SH-SY5Y (cell line): ENCODE data around the gene ZNF554.

ENCODE experiments used
- GATA2 ChIP-seq: IDR thresholded peaks from 2 replicates; pipeline ENCODE4 v1.6.1; 2011; ENCODE audit warnings: mild to moderate bottlenecking, low read depth, low read length
- GATA3 ChIP-seq: IDR thresholded peaks from 2 replicates; pipeline ENCODE4 v1.6.1; 2011; ENCODE audit warnings: low read depth, mild to moderate bottlenecking, low read length, moderate library complexity

The ZNF554 gene

GRCh38 chr19:2782936-2783780, 36.5 kb upstream of the ZNF554 start, which contains the start of gene SGTA:
Gene SGTA, minus strand, starts transcription at chr19:2783273. Its CDS starts 14,205 bp downstream, at chr19:2769068.
- no peak for TF ChIP-seq GATA2
- no peak for TF ChIP-seq GATA3

GRCh38 chr19:2783781-2784145, 35.9 kb upstream of the ZNF554 start:
- TF ChIP-seq GATA2 (no peak), GATA3 (no peak)

- no peak for TF ChIP-seq GATA3
These were observed 34.2 kb upstream of the ZNF554 start, which contains the start of gene THOP1 for GRCh38 chr19:2785244-2785997. Gene THOP1, plus strand, starts transcription at chr19:2785503. Its CDS starts 160 bp downstream, at chr19:2785663.

- TF ChIP-seq GATA3: no peak
- no peak for TF ChIP-seq GATA2
These were observed 32.6 kb upstream of the ZNF554 start for GRCh38 chr19:2787115-2787514.

GRCh38 chr19:2788237-2788636, 31.4 kb upstream of the ZNF554 start:
- TF ChIP-seq GATA3 (no peak), GATA2 (no peak)

GRCh38 chr19:2790194-2790556, 29.5 kb upstream of the ZNF554 start:
- TF ChIP-seq GATA3: no peak
- TF ChIP-seq GATA2: no peak

- TF ChIP-seq GATA2: no peak
- TF ChIP-seq GATA3: no peak
These were observed 29.0 kb upstream of the ZNF554 start for GRCh38 chr19:2790557-2791271.

GRCh38 chr19:2791440-2791839, 28.2 kb upstream of the ZNF554 start:
- TF ChIP-seq GATA2 (no peak), GATA3 (no peak)

- no peak for TF ChIP-seq GATA2
- TF ChIP-seq GATA3: no peak
These were observed 27.8 kb upstream of the ZNF554 start for GRCh38 chr19:2791876-2792275.

- no peak for TF ChIP-seq GATA3
- TF ChIP-seq GATA2: no peak
These were observed 26.5 kb upstream of the ZNF554 start for GRCh38 chr19:2793126-2793525.

- TF ChIP-seq GATA2 (no peak), GATA3 (no peak)
These were observed 26.1 kb upstream of the ZNF554 start for GRCh38 chr19:2793577-2793976.

GRCh38 chr19:2795827-2796658, 23.6 kb upstream of the ZNF554 start:
- TF ChIP-seq GATA2 (no peak), GATA3 (no peak)

GRCh38 chr19:2796659-2797266, 22.9 kb upstream of the ZNF554 start:
- no peak for TF ChIP-seq GATA2
